Measurements from ENCODE around the gene PPIA.

DNA sequence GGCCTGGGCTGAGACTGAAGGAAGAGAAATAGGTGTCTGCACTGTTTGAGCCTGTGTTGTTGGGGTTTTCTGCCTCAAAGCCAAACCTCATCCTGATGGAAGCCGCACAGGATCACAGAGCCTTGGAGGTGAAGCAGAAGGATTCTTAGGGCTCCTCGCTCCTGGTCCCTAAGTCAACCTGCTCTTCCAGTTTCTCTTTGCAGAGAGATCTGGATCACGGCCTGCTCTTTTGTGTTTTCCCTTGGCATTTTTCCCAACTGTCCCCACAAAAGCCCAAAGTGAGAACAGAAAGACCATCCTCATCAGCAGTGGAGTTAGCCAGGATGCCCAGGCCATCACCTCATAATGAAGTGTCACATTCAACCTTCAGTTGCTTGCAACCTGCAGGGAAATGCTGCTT lies 20.3 kb upstream of the PPIA start:
- TF ChIP-seq, protein P1, sequence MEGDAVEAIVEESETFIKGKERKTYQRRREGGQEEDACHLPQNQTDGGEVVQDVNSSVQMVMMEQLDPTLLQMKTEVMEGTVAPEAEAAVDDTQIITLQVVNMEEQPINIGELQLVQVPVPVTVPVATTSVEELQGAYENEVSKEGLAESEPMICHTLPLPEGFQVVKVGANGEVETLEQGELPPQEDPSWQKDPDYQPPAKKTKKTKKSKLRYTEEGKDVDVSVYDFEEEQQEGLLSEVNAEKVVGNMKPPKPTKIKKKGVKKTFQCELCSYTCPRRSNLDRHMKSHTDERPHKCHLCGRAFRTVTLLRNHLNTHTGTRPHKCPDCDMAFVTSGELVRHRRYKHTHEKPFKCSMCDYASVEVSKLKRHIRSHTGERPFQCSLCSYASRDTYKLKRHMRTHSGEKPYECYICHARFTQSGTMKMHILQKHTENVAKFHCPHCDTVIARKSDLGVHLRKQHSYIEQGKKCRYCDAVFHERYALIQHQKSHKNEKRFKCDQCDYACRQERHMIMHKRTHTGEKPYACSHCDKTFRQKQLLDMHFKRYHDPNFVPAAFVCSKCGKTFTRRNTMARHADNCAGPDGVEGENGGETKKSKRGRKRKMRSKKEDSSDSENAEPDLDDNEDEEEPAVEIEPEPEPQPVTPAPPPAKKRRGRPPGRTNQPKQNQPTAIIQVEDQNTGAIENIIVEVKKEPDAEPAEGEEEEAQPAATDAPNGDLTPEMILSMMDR (IDR thresholded peaks at IDR 0.05) = no peak
- TF ChIP-seq POLR2A (IDR thresholded peaks at IDR 0.05) = no peak

Measured in testis (tissue), 2 donors.